CD4-positive, alpha-beta T cell treated with Interleukin-6 for 4 hours (primary cell): ENCODE measurements around the gene GOLGA8A.
A peak's percentile ranks its signal among the peaks of the same experiment; 100 is the strongest.
"Not testable (repeated sequence)": the region's sequence is repeated elsewhere in the genome, so short reads cannot be mapped to it uniquely, and the experiment has no call there.

Source experiments
- DNase-seq: peaks from one replicate; pipeline ENCODE4 v3.0.0-alpha.2; 2020; ENCODE audit warnings: mixed read lengths

GOLGA8A gene

GRCh38 chr15:34437687-34438086 lies at the start of gene GOLGA8A:
Gene GOLGA8A, minus strand, starts transcription at chr15:34437808. Its CDS starts 48,117 bp downstream, at chr15:34389691.
- DNase-seq, result peak; percentile 92

GRCh38 chr15:34483644-34484043 lies 46.0 kb upstream of the GOLGA8A start:
- no peak for DNase-seq

- no peak for DNase-seq
Observed at GRCh38 chr15:34481370-34481769, 43.8 kb upstream of the GOLGA8A start.

- no peak for DNase-seq
Observed at GRCh38 chr15:34473840-34474239, 36.2 kb upstream of the GOLGA8A start.

GRCh38 chr15:34472947-34473346 lies 35.3 kb upstream of the GOLGA8A start:
- DNase-seq, result no peak

GRCh38 chr15:34470892-34471291 lies 33.3 kb upstream of the GOLGA8A start:
- DNase-seq, result no peak

- no peak for DNase-seq
Observed at GRCh38 chr15:34470091-34470490, 32.5 kb upstream of the GOLGA8A start.

GRCh38 chr15:34461730-34462129 lies 24.1 kb upstream of the GOLGA8A start:
- no peak for DNase-seq

GRCh38 chr15:34460451-34460850 lies 22.8 kb upstream of the GOLGA8A start:
- DNase-seq, result no peak

GRCh38 chr15:34456658-34457057 lies 19.1 kb upstream of the GOLGA8A start:
- no peak for DNase-seq

GRCh38 chr15:34442891-34443290 lies 5.3 kb upstream of the GOLGA8A start:
- DNase-seq, result no peak

- no peak for DNase-seq
Observed at GRCh38 chr15:34439878-34440277, 2.3 kb upstream of the GOLGA8A start.

GRCh38 chr15:34436956-34437442 lies 609 bp downstream of the GOLGA8A start:
- DNase-seq, result peak; percentile 64

GRCh38 chr15:34436126-34436955 lies 1.3 kb downstream of the GOLGA8A start:
- DNase-seq, result peak; percentile 43

- no peak for DNase-seq
Observed at GRCh38 chr15:34435658-34436057, 1.9 kb downstream of the GOLGA8A start.

GRCh38 chr15:34434627-34435305 lies 2.8 kb downstream of the GOLGA8A start:
- no peak for DNase-seq

- DNase-seq, result not testable (repeated sequence)
Observed at GRCh38 chr15:34433956-34434626, 3.5 kb downstream of the GOLGA8A start.

- not testable (repeated sequence) for DNase-seq
Observed at GRCh38 chr15:34430642-34431041, 7.0 kb downstream of the GOLGA8A start.

GRCh38 chr15:34423425-34424090 lies 14.1 kb downstream of the GOLGA8A start:
- DNase-seq, result not testable (repeated sequence)

- not testable (repeated sequence) for DNase-seq
Observed at GRCh38 chr15:34420953-34421352, 16.7 kb downstream of the GOLGA8A start.

- DNase-seq, result not testable (repeated sequence)
Observed at GRCh38 chr15:34418435-34418834, 19.2 kb downstream of the GOLGA8A start.

- not testable (repeated sequence) for DNase-seq
Observed at GRCh38 chr15:34409511-34409910, 28.1 kb downstream of the GOLGA8A start.

GRCh38 chr15:34408973-34409372 lies 28.6 kb downstream of the GOLGA8A start:
- not testable (repeated sequence) for DNase-seq
